H7 (cell line): ENCODE measurements around the gene MED4. TPM values are rescaled to one million over a fixed set of nuclear protein-coding genes. Genes with fewer than 3 reads are reported as not detected.

Experiments
- DNase-seq: peaks from one replicate; pipeline ENCODE4 v3.0.0; 2012
- H3K27me3 ChIP-seq: 2 replicates; pipeline ENCODE4 v1.6.0; 2011; ENCODE audit warnings: mild to moderate bottlenecking, low read length; ENCODE audit not compliant: control insufficient read depth, insufficient read depth
- H3K36me3 ChIP-seq: replicated peaks from 2 replicates; pipeline ENCODE4 v1.5.1; 2011; ENCODE audit warnings: low read length; ENCODE audit not compliant: control insufficient read depth, insufficient read depth
- H3K4me3 ChIP-seq: 2 replicates; pipeline ENCODE4 v1.5.1; 2011; ENCODE audit warnings: low read depth, mild to moderate bottlenecking, control low read depth, low read length, moderate library complexity; ENCODE audit not compliant: insufficient read depth
- total RNA-seq: library from RNA; depleted of rRNA; stranded (reverse); fragments of >200 nt; shearing (Covaris generic); gene quantifications from 2 replicates; pipeline ENCODE4 v1.2.3, GENCODE V29; 2014; rRNA removed

MED4 gene
- 33.5 and 44.0 TPM in 2 replicates for total RNA-seq

- Histone ChIP-seq H3K27me3 (no peaks in the 10 kb centered on the region), H3K36me3 (no peaks in the 10 kb centered on the region), H3K4me3 (peak within 1 kb of the TSS; percentile 66)
- peak; percentile 95 for DNase-seq
These were observed at the start of gene MED4 for GRCh38 chr13:48094781-48095502. Gene MED4 (minus strand): TSS chr13:48095104. CDS start chr13:48095078, 26 bp downstream.

GRCh38 chr13:48144413-48145035 is 49.6 kb upstream of the MED4 start:
- H3K27me3 ChIP-seq: no peaks in the 10 kb centered on the region
- H3K36me3 ChIP-seq: no peaks in the 10 kb centered on the region
- no peak overlapping the region for H3K4me3 ChIP-seq
- no peak for DNase-seq

GRCh38 chr13:48142436-48142835 is 47.5 kb upstream of the MED4 start:
- no peak for DNase-seq
- no peak overlapping the region for H3K4me3 ChIP-seq
- H3K36me3 ChIP-seq: no peaks in the 10 kb centered on the region
- H3K27me3 ChIP-seq: no peaks in the 10 kb centered on the region

GRCh38 chr13:48138270-48138669 is 43.4 kb upstream of the MED4 start:
- H3K36me3 ChIP-seq: no peaks in the 10 kb centered on the region
- H3K4me3 ChIP-seq: no peak overlapping the region
- no peaks in the 10 kb centered on the region for H3K27me3 ChIP-seq

GRCh38 chr13:48132961-48133360 is 38.1 kb upstream of the MED4 start:
- H3K4me3 ChIP-seq: no peak overlapping the region
- no peak for DNase-seq
- H3K27me3 ChIP-seq: no peaks in the 10 kb centered on the region
- H3K36me3 ChIP-seq: no peaks in the 10 kb centered on the region

More at GRCh38 chr13:48138270-48138669, 43.4 kb upstream of the MED4 start:
- no peak for DNase-seq

- no peaks in the 10 kb centered on the region for H3K36me3 ChIP-seq
- no peaks in the 10 kb centered on the region for H3K27me3 ChIP-seq
- no peak for DNase-seq
- no peak overlapping the region for H3K4me3 ChIP-seq
These were observed 36.6 kb upstream of the MED4 start for GRCh38 chr13:48131533-48131932.

- peak; percentile 60 for DNase-seq
- H3K36me3 ChIP-seq: no peaks in the 10 kb centered on the region
- no peaks in the 10 kb centered on the region; the same call in 1 of the 2 replicates for H3K27me3 ChIP-seq
- H3K4me3 ChIP-seq: no peak overlapping the region
These were observed 32.3 kb upstream of the MED4 start for GRCh38 chr13:48126944-48127830.

GRCh38 chr13:48125794-48126228 is 30.9 kb upstream of the MED4 start:
- Histone ChIP-seq H3K4me3 (no peak overlapping the region), H3K27me3 (no peaks in the 10 kb centered on the region; the same call in 1 of the 2 replicates), H3K36me3 (no peaks in the 10 kb centered on the region)
- DNase-seq: no peak

GRCh38 chr13:48123812-48124211 is 28.9 kb upstream of the MED4 start:
- Histone ChIP-seq H3K4me3 (no peak overlapping the region), H3K36me3 (no peaks in the 10 kb centered on the region), H3K27me3 (no peaks in the 10 kb centered on the region; the same call in 1 of the 2 replicates)
- no peak for DNase-seq

- Histone ChIP-seq H3K36me3 (no peaks in the 10 kb centered on the region), H3K27me3 (no peaks in the 10 kb centered on the region; the same call in 1 of the 2 replicates), H3K4me3 (no peak overlapping the region)
- DNase-seq: no peak
These were observed 26.8 kb upstream of the MED4 start for GRCh38 chr13:48121733-48122132.

- DNase-seq: no peak
These were observed 25.3 kb upstream of the MED4 start for GRCh38 chr13:48120241-48120640.

GRCh38 chr13:48118030-48118429 is 23.1 kb upstream of the MED4 start:
- H3K36me3 ChIP-seq: no peaks in the 10 kb centered on the region
- H3K27me3 ChIP-seq: no peaks in the 10 kb centered on the region
- no peak overlapping the region for H3K4me3 ChIP-seq
- DNase-seq: no peak

More at GRCh38 chr13:48120241-48120640, 25.3 kb upstream of the MED4 start:
- Histone ChIP-seq H3K4me3 (no peak overlapping the region), H3K27me3 (no peaks in the 10 kb centered on the region; the same call in 1 of the 2 replicates), H3K36me3 (no peaks in the 10 kb centered on the region)

GRCh38 chr13:48116808-48117207 is 21.9 kb upstream of the MED4 start:
- DNase-seq: no peak
- no peaks in the 10 kb centered on the region for H3K36me3 ChIP-seq
- no peaks in the 10 kb centered on the region for H3K27me3 ChIP-seq
- H3K4me3 ChIP-seq: no peak overlapping the region

GRCh38 chr13:48113756-48114130 is 18.8 kb upstream of the MED4 start:
- H3K27me3 ChIP-seq: no peaks in the 10 kb centered on the region
- DNase-seq: no peak
- no peaks in the 10 kb centered on the region for H3K36me3 ChIP-seq
- no peak overlapping the region for H3K4me3 ChIP-seq
